ENCODE data around the gene C9orf72. TPM values are rescaled to one million over a fixed set of nuclear protein-coding genes. Genes with fewer than 3 reads are reported as not detected.

The C9orf72 gene
- total and polyA plus RNA-seq, 8 donors: 3.6 to 9.5 (median 7.3) TPM

GRCh38 chr9:27591672-27592071 lies 18.4 kb upstream of the C9orf72 start:
- no peak for ATAC-seq
- Histone ChIP-seq H3K36me3 (no peaks in the 10 kb centered on the region), H3K9me3 (no peaks in the 10 kb centered on the region), H3K4me3 (no peak overlapping the region), H3K27ac (no peak overlapping the region), H3K4me1 (no peaks in the 10 kb centered on the region), H3K27me3 (no peaks in the 10 kb centered on the region)
- intact Hi-C loops (cut with DNase I): no loop called here
- no peak for DNase-seq
- 51 to 77% methylated on average over 3 of the region's 3 CpGs for WGBS, 2 donors
- FAIRE-seq: no peak
- TF ChIP-seq CTCF (IDR thresholded peaks at IDR 0.05): no peak

GRCh38 chr9:27591093-27591492 lies 17.8 kb upstream of the C9orf72 start:
- Histone ChIP-seq H3K36me3 (no peaks in the 10 kb centered on the region), H3K27me3 (no peaks in the 10 kb centered on the region), H3K27ac (no peak overlapping the region), H3K9me3 (no peaks in the 10 kb centered on the region), H3K4me1 (no peaks in the 10 kb centered on the region), H3K4me3 (no peak overlapping the region)
- no peak for TF ChIP-seq CTCF (IDR thresholded peaks at IDR 0.05)
- ATAC-seq: no peak
- no peak for FAIRE-seq
- no peak for DNase-seq
- intact Hi-C loops (cut with DNase I): no loop called here
- WGBS, 2 donors: 85 to 88% methylated on average over 2 of the region's 2 CpGs

- H3K4me3 ChIP-seq: no peak overlapping the region
- ATAC-seq: no peak
- no peaks in the 10 kb centered on the region for H3K27me3 ChIP-seq
- DNase-seq: no peak
- no peak for FAIRE-seq
- H3K27ac ChIP-seq: no peak overlapping the region
- H3K36me3 ChIP-seq: no peaks in the 10 kb centered on the region
- intact Hi-C loops (cut with DNase I): no loop called here
- H3K9me3 ChIP-seq: no peaks in the 10 kb centered on the region
- no peaks in the 10 kb centered on the region for H3K4me1 ChIP-seq
- no peak for TF ChIP-seq CTCF (IDR thresholded peaks at IDR 0.05)
These were observed 17.4 kb upstream of the C9orf72 start for GRCh38 chr9:27590651-27591050.

- H3K4me3 ChIP-seq: no peak overlapping the region
- intact Hi-C loops (cut with DNase I): no loop called here
- no peak overlapping the region for H3K27ac ChIP-seq
- DNase-seq (no peak), FAIRE-seq (no peak), ATAC-seq (no peak)
- no peaks in the 10 kb centered on the region for H3K9me3 ChIP-seq
- WGBS, 2 donors: 96 to 97% methylated on average over 2 of the region's 2 CpGs
- no peaks in the 10 kb centered on the region for H3K27me3 ChIP-seq
- no peaks in the 10 kb centered on the region for H3K36me3 ChIP-seq
- no peak for TF ChIP-seq CTCF (IDR thresholded peaks at IDR 0.05)
- no peaks in the 10 kb centered on the region for H3K4me1 ChIP-seq
These were observed 16.2 kb upstream of the C9orf72 start for GRCh38 chr9:27589462-27589861.

GRCh38 chr9:27586304-27586703 lies 13.0 kb upstream of the C9orf72 start:
- Histone ChIP-seq H3K4me3 (no peak overlapping the region), H3K27ac (no peak overlapping the region), H3K27me3 (no peaks in the 10 kb centered on the region), H3K4me1 (no peaks in the 10 kb centered on the region), H3K9me3 (no peaks in the 10 kb centered on the region), H3K36me3 (no peaks in the 10 kb centered on the region)
- WGBS, 2 donors: 78 to 84% methylated on average over 3 of the region's 3 CpGs
- FAIRE-seq (no peak), ATAC-seq (no peak), DNase-seq (no peak)
- TF ChIP-seq CTCF (IDR thresholded peaks at IDR 0.05): no peak
- intact Hi-C loops (cut with DNase I): no loop called here

Measured in pancreas (tissue), 10 donors.